ENCODE data around the gene HIVEP3. TPM values are rescaled to one million over a fixed set of nuclear protein-coding genes. Genes with fewer than 3 reads are reported as not detected.
A peak's percentile ranks its signal among the peaks of the same experiment; 100 is the strongest.

HIVEP3 gene
- total and polyA plus RNA-seq, 5 experiments from 2014 or later = 5.5 to 9.8 (median 6.3) TPM

GRCh38 chr1:41668054-41668660, 250.6 kb downstream of the HIVEP3 start:
- Mint-ChIP-seq H3K27me3 (no peaks in the 10 kb centered on the region), H3K27ac (peak overlapping the region in 2 of 10 donors; percentile 3 to 55), H3K4me3 (no peak overlapping the region), H3K36me3 (no peaks in the 10 kb centered on the region), H3K4me1 (peaks cover 36 to 84% (median 80%) of the 10 kb centered on the region in 4 donors), H3K9me3 (no peaks in the 10 kb centered on the region)
- ATAC-seq = no peak
- no peak for DNase-seq
- POLR2A ChIA-PET = interaction anchor here (0.6 kb wide), 1 partner anchor 222 kb away, joined by 3 read pairs; no protein-coding TSS in a partner anchor

DNA sequence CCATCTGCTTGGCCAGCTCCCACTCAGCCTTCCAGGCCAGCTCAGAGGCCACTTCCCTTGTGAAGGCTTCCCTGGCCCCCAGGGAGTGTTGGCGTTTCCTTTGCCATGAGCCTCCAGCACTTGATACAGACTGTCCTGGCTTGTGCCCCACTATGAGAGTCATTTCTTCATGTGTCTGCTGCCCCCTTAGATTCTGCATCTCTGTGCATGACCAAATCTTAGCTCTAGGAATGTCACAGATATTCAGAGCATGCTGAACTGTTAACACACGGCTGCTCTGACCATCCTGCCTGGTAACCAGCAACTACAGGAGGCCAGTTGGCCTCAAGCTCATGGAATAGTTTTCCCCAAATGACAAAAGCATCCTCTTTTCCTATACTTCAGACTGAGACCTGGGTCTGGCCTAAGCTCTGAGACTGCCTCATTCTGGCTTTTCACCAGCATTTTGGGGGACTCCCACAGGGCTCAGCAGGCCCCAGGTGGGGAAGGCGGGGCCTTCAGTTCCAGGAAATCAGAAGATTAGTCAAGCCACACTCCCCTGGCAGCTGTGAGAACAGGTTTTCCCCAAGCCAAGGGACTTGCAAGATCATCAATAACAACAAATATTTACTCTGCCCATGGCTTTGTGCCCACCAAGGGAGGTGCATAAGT, 251.6 kb downstream of the HIVEP3 start:
- no peaks in the 10 kb centered on the region for H3K27me3 Mint-ChIP-seq
- H3K36me3 Mint-ChIP-seq = no peaks in the 10 kb centered on the region
- H3K4me3 Mint-ChIP-seq = peak overlapping the region in 4 of 10 donors; percentile 16 to 49 (median 20)
- H3K27ac Mint-ChIP-seq = peak overlapping the region; percentile 6 to 85 (median 61)
- ATAC-seq (peak; percentile 51 to 77), DNase-seq (peak in 4 of 10 donors; percentile 26 to 38 (median 34))
- POLR2A ChIA-PET = no interaction called here
- no peaks in the 10 kb centered on the region for H3K9me3 Mint-ChIP-seq
- H3K4me1 Mint-ChIP-seq = peaks cover 27 to 76% (median 72%) of the 10 kb centered on the region in 4 donors

- Mint-ChIP-seq H3K4me3 (peak overlapping the region in 2 of 10 donors; percentile 16 to 22), H3K9me3 (no peaks in the 10 kb centered on the region), H3K27me3 (no peaks in the 10 kb centered on the region), H3K27ac (peak overlapping the region; percentile 6 to 85 (median 54)), H3K36me3 (no peaks in the 10 kb centered on the region), H3K4me1 (peaks cover 27 to 71% (median 69%) of the 10 kb centered on the region in 4 donors)
- POLR2A ChIA-PET = no interaction called here
- ATAC-seq = no peak
- DNase-seq = no peak
These were observed 252.5 kb downstream of the HIVEP3 start for GRCh38 chr1:41665962-41666917.

DNA sequence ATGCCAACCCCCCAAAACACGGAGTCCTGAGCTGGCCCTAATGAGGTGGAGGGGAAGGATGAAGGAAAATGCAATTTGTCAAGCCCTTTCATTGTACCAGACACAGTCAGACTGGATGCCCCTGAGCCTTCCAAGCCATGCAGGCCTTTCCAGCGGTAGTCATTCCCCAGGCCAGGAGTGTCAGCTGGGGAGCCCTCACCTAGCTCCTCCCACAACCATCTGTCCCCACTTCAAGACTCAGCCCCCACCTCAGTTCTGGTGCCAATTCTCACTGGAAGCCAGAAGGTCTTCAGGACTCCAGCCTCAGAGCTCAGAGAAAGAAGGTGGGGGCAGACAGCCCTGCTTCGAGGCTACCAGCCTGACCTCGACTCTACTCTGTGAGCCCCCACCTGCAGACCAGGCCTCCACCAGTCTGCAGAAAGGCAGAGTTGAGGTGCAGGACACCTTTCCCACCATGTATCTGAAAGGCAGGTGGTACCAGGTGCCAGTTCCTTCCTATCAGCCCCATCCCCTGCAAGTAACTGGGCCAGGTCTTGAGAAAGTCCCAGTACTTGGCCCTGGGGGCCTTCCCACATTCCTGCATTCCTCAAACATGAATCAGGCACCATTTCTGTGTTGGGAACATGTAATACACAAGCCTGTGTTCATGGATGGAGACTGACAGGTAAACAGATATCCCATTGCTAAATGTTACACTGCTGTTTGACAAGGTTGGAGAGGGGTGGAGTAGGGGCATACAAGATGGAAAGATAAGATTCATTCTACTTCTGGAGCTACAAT, 253.7 kb downstream of the HIVEP3 start:
- Mint-ChIP-seq H3K4me3 (no peak overlapping the region), H3K27ac (peak overlapping the region in 7 of 10 donors; percentile 14 to 83 (median 46)), H3K27me3 (no peaks in the 10 kb centered on the region), H3K36me3 (no peaks in the 10 kb centered on the region), H3K9me3 (no peaks in the 10 kb centered on the region), H3K4me1 (peaks cover 29 to 74% (median 73%) of the 10 kb centered on the region in 4 donors)
- ATAC-seq (no peak), DNase-seq (no peak)
- POLR2A ChIA-PET = no interaction called here

- peak overlapping the region; percentile 3 to 82 (median 60) for H3K4me3 Mint-ChIP-seq
- no peaks in the 10 kb centered on the region for H3K27me3 Mint-ChIP-seq
- H3K36me3 Mint-ChIP-seq = no peaks in the 10 kb centered on the region
- peak overlapping the region; percentile 25 to 83 (median 78) for H3K27ac Mint-ChIP-seq
- POLR2A ChIA-PET = interaction anchor here (0.9 to 1.0 kb wide), 2 partner anchors 10 to 11 kb away, joined by 3 to 6 read pairs; no protein-coding TSS in a partner anchor
- no peaks in the 10 kb centered on the region for H3K9me3 Mint-ChIP-seq
- no peak for ATAC-seq
- H3K4me1 Mint-ChIP-seq = peaks cover 39 to 76% (median 75%) of the 10 kb centered on the region in 4 donors
- no peak for DNase-seq
These were observed 254.9 kb downstream of the HIVEP3 start for GRCh38 chr1:41663671-41664400.

DNA sequence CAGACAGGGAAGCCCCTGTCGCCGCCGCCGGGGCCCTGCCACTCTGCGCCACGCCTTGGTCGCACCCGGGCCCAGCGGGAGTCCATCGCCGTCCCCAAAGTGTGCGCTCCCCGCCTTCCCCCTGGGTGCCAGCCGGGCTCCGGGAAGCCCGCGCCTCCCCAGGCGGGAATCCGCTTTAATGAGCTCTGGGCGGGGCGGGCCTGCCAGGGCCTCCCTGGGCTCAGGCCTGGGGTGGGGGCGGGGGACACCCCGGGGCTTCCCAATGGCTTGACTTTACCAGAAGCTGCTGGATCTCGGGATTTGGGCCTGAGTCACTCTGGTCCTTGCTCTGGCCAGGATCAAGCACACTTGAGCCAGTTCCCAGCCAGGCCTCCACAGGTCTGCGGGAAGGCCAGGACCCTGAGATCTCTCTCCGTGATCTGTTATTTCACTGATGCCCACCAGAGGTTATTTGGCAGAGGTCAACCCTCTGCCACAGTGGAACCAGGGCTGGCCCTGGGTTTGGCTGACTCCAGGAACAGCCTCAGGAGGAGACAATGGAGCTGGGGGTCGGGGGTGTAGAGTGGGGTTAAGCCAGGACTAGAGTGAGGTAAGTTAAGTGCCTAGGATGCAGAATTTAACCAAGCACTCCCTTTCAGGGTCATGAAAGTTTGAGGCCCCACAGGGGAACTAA, 255.8 kb downstream of the HIVEP3 start:
- Mint-ChIP-seq H3K4me1 (peaks cover 38 to 78% (median 75%) of the 10 kb centered on the region in 4 donors), H3K27me3 (no peaks in the 10 kb centered on the region), H3K9me3 (no peaks in the 10 kb centered on the region), H3K4me3 (peak overlapping the region; percentile 38 to 82 (median 64)), H3K27ac (peak overlapping the region in 8 of 10 donors; percentile 29 to 87 (median 72)), H3K36me3 (no peaks in the 10 kb centered on the region)
- POLR2A ChIA-PET = interaction anchor here (1.0 kb wide), 1 partner anchor 10 kb away, joined by 3 read pairs; no protein-coding TSS in a partner anchor
- DNase-seq (peak in 1 of 10 donors; percentile 16), ATAC-seq (peak in 1 of 2 donors; percentile 0)

DNA sequence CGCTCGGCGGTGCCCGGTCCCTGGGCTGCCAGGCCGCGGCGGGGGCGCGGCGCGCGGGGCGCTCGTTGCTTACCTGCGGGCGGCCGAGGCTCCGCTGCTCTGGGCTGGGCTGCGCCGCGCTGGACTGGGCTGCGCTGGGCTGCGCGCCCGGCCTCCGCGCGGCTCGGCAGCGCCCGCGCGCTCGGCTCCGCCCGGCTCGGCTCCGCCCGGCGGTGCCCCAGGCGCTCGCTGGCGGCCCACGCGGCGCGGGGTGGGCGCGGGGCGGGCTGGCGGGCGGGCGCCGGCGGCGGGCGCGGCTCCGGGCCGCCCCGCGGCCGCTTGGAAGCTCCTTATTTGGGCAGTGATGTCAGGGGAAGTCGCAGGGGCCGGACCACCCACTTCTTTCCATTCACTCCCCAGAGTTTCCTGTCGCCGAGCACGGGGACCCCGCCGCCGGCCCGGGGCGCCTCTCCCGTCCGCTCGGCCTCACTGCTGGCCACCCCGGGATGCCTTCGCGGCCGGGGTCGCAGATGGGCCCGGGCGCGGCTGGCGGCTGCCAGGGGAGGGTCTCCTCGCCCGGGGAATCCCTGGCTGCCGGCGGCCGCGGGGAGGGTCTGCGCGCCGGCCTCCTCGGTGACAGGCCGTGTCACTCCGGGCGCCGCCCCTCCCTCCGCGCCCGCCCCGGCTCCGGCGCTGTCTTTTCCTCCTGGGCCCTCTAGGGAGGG, 256.5 kb downstream of the HIVEP3 start:
- Mint-ChIP-seq H3K4me1 (peaks cover 37 to 78% (median 74%) of the 10 kb centered on the region in 4 donors), H3K9me3 (no peaks in the 10 kb centered on the region), H3K36me3 (no peaks in the 10 kb centered on the region), H3K4me3 (peak overlapping the region in 3 of 10 donors; percentile 40 to 92 (median 61)), H3K27ac (peak overlapping the region in 2 of 10 donors; percentile 62 to 75), H3K27me3 (no peaks in the 10 kb centered on the region)
- ATAC-seq (peak; percentile 83 to 89), DNase-seq (peak; percentile 43 to 79 (median 60))
- POLR2A ChIA-PET = interaction anchor here (1.8 kb wide), 1 partner anchor 11 kb away, joined by 8 read pairs; no protein-coding TSS in a partner anchor

DNA sequence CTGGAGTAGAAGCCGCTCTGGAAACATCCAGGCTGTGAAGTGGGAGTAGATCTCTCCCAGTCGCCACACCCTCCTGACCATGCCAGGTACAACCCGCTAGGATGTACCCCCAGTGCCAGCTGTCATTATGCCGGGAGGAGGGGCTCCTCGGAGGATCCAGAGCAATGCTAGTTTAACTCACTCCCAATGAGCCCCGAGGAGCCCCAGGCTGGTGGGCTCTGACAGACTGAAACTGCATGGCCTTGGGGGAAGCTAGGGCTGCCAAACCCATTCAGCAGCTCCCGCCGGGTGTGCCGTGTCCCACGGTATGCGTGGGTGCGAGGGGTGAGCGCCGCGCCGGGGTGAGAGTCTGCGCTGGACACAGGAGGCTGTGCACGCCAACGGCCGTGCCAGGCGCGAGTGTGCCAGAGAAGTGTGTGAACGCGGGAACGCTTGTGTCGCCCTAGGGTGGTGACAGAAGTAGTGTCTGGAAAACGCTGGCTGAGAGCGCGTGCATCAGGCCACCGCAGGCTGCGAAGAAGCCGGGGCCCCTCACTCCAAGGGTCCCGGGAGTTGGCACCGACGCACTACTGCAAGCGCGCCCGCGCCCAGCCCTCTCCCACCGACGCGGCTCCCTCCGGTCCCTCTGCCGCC, 257.2 kb downstream of the HIVEP3 start:
- H3K4me3 Mint-ChIP-seq = peak overlapping the region; percentile 83 to 94 (median 90)
- no peaks in the 10 kb centered on the region for H3K9me3 Mint-ChIP-seq

DNA sequence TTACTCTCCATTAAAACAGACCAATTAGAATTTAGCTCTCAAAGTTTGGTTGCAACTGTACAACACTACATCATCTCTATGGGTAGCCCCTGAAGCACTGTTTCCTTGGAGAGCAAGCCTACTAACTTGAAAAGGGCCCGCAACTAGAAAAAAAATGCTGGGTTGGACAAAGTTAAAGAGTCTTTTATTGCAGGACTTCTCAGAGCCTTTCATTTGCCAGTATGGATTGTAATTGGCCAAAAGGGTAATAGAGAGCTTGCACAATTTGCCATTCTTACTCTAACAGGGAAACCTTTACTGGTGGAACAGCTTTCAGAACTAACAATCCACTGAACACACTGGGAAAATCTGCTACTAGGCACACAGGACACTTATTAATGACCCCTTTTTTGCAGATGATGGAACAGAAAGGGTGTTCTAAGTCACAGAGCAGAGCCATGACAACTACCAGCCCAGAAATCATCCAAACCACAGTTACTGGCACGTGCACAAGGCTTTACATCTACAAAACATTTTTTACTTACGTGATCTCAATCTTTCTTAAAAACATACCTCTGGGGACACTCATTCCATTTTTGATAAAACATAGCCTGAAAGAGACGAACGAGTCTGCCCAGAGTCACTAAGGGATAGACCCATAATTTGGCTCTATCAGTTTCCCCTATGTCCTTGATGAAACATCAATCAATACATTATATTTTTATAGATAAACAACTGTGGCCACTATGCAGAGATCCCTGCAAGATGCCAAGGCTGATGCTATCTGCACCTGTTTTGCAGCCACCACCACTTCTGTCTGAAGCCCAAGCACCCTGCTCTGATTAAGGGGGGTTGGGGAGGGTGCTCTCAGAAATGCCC, 257.9 kb downstream of the HIVEP3 start:
- peak in 1 of 10 donors; percentile 35 for DNase-seq
- H3K9me3 Mint-ChIP-seq = no peaks in the 10 kb centered on the region
- H3K4me3 Mint-ChIP-seq = peak overlapping the region; percentile 83 to 94 (median 90)
- H3K27me3 Mint-ChIP-seq = no peaks in the 10 kb centered on the region
- H3K4me1 Mint-ChIP-seq = peaks cover 32 to 78% (median 74%) of the 10 kb centered on the region in 4 donors
- H3K36me3 Mint-ChIP-seq = no peaks in the 10 kb centered on the region
- ATAC-seq = no peak
- peak overlapping the region; percentile 31 to 82 (median 69) for H3K27ac Mint-ChIP-seq
- POLR2A ChIA-PET = interaction anchor here (1.8 kb wide), 1 partner anchor 13 kb away, joined by 8 read pairs; no protein-coding TSS in a partner anchor

More for the DNA sequence above, 257.2 kb downstream of the HIVEP3 start:
- H3K36me3 Mint-ChIP-seq = no peaks in the 10 kb centered on the region
- peak overlapping the region; percentile 60 to 82 (median 70) for H3K27ac Mint-ChIP-seq
- H3K27me3 Mint-ChIP-seq = no peaks in the 10 kb centered on the region
- ATAC-seq (peak in 1 of 2 donors; percentile 23), DNase-seq (peak in 1 of 10 donors; percentile 26)
- POLR2A ChIA-PET = interaction anchor here (1.8 kb wide), 1 partner anchor 12 kb away, joined by 8 read pairs; no protein-coding TSS in a partner anchor
- H3K4me1 Mint-ChIP-seq = peaks cover 30 to 77% (median 74%) of the 10 kb centered on the region in 4 donors

Data from naive thymus-derived CD8-positive, alpha-beta T cell (primary cell).